ENCODE results near the gene HLCS. TPM values are rescaled to one million over a fixed set of nuclear protein-coding genes. Genes with fewer than 3 reads are reported as not detected.

HLCS gene
- total RNA-seq, 3 donors from 2014 or later (not counting 1 experiment from before 2014, with no cell fraction given): 28.4 to 36.0 (median 33.0) TPM

DNA sequence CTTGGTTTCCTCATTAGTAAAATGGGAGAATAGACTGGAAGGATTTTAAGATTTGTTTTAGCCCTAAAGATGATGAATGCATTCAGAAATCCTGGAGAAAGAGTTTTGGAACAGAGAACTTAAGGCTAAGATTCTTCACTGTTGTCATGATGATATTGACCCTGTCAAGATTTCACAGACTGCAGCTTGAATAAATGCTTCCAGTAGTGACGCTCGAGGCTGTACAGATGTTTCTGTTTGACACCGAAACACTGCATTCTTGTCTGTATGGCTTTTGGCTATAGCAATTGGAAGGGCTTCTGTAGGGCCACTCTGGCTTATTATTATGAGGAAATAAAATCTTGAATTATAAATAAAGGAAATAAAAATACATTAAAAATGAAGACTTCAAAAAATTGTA lies 241.8 kb downstream of the HLCS start:
- Mint-ChIP-seq H3K27me3 (ENCODE audit: low read depth in 2 of 2) (peaks cover 14 to 36% of the 10 kb centered on the region in 2 donors), H3K36me3 (no peaks in the 10 kb centered on the region), H3K4me1 (no peaks in the 10 kb centered on the region), H3K4me3 (no peak overlapping the region), H3K9me3 (no peaks in the 10 kb centered on the region), H3K27ac (no peak overlapping the region)
- WGBS (ENCODE audit: insufficient coverage): 91% methylated on average over 3 of the region's 3 CpGs
- H3K36me3 ChIP-seq (ENCODE audit: control insufficient read depth, insufficient read depth, low read length): no peaks in the 10 kb centered on the region
- intact Hi-C loops (cut with micrococcal nuclease): no loop called here
- no peaks in the 10 kb centered on the region for H3K27me3 ChIP-seq (ENCODE audit: control insufficient read depth, insufficient read depth, low read length)
- DNase-seq (no peak), ATAC-seq (no peak)
- no peaks in the 10 kb centered on the region for H3K9me3 ChIP-seq (ENCODE audit: control insufficient read depth, insufficient read depth, low read length)
- H3K4me1 ChIP-seq (ENCODE audit: control insufficient read depth, insufficient read depth, low read length): no peaks in the 10 kb centered on the region
- no peak overlapping the region for H3K4me3 ChIP-seq (ENCODE audit: low read length)
- H3K27ac ChIP-seq (ENCODE audit: low read length): no peak overlapping the region
- TF ChIP-seq, protein P1, sequence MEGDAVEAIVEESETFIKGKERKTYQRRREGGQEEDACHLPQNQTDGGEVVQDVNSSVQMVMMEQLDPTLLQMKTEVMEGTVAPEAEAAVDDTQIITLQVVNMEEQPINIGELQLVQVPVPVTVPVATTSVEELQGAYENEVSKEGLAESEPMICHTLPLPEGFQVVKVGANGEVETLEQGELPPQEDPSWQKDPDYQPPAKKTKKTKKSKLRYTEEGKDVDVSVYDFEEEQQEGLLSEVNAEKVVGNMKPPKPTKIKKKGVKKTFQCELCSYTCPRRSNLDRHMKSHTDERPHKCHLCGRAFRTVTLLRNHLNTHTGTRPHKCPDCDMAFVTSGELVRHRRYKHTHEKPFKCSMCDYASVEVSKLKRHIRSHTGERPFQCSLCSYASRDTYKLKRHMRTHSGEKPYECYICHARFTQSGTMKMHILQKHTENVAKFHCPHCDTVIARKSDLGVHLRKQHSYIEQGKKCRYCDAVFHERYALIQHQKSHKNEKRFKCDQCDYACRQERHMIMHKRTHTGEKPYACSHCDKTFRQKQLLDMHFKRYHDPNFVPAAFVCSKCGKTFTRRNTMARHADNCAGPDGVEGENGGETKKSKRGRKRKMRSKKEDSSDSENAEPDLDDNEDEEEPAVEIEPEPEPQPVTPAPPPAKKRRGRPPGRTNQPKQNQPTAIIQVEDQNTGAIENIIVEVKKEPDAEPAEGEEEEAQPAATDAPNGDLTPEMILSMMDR (IDR thresholded peaks at IDR 0.05): no peak

DNA sequence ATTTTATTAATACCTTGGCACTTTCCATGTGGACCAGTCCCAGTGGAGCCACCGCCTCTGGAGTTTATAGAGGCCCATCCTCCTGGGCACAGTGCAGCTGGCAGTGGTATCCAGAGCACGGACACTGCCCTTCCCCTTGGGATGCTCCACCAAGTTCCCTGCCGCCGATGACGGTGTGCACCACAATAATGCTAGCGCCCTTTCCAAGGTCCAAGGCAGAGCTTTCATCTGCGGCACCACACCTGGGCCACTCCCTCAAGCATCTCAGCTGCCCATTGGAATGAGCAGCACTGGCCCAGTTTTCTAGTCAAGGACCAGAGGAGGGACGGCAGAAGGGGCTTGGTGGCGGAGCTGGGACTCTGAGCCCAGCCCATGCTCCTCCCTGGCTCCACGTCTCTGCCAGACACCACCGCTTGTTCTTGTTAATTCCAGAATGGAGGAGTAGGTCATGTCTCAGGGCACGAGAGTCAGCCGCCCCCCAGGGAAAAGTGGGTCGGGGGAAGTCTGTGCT lies 243.0 kb downstream of the HLCS start:
- DNase-seq: no peak
- no peaks in the 10 kb centered on the region for H3K4me1 Mint-ChIP-seq
- H3K27ac ChIP-seq (ENCODE audit: low read length): no peak overlapping the region
- H3K36me3 ChIP-seq (ENCODE audit: control insufficient read depth, insufficient read depth, low read length): no peaks in the 10 kb centered on the region
- H3K4me3 ChIP-seq (ENCODE audit: low read length): no peak overlapping the region
- TF ChIP-seq, protein P1 (IDR thresholded peaks at IDR 0.05): no peak
- no peaks in the 10 kb centered on the region for H3K4me1 ChIP-seq (ENCODE audit: control insufficient read depth, insufficient read depth, low read length)
- no peak overlapping the region for H3K27ac Mint-ChIP-seq
- no peak for ATAC-seq
- H3K4me3 Mint-ChIP-seq: no peak overlapping the region
- H3K9me3 Mint-ChIP-seq: no peaks in the 10 kb centered on the region
- H3K36me3 Mint-ChIP-seq: no peaks in the 10 kb centered on the region
- WGBS (ENCODE audit: insufficient coverage): 89% methylated on average over 14 of the region's 14 CpGs
- H3K9me3 ChIP-seq (ENCODE audit: control insufficient read depth, insufficient read depth, low read length): no peaks in the 10 kb centered on the region
- intact Hi-C loops (cut with micrococcal nuclease): no loop called here
- no peaks in the 10 kb centered on the region for H3K27me3 ChIP-seq (ENCODE audit: control insufficient read depth, insufficient read depth, low read length)
- H3K27me3 Mint-ChIP-seq (ENCODE audit: low read depth in 2 of 2): peaks cover 18 to 40% of the 10 kb centered on the region in 2 donors

DNA sequence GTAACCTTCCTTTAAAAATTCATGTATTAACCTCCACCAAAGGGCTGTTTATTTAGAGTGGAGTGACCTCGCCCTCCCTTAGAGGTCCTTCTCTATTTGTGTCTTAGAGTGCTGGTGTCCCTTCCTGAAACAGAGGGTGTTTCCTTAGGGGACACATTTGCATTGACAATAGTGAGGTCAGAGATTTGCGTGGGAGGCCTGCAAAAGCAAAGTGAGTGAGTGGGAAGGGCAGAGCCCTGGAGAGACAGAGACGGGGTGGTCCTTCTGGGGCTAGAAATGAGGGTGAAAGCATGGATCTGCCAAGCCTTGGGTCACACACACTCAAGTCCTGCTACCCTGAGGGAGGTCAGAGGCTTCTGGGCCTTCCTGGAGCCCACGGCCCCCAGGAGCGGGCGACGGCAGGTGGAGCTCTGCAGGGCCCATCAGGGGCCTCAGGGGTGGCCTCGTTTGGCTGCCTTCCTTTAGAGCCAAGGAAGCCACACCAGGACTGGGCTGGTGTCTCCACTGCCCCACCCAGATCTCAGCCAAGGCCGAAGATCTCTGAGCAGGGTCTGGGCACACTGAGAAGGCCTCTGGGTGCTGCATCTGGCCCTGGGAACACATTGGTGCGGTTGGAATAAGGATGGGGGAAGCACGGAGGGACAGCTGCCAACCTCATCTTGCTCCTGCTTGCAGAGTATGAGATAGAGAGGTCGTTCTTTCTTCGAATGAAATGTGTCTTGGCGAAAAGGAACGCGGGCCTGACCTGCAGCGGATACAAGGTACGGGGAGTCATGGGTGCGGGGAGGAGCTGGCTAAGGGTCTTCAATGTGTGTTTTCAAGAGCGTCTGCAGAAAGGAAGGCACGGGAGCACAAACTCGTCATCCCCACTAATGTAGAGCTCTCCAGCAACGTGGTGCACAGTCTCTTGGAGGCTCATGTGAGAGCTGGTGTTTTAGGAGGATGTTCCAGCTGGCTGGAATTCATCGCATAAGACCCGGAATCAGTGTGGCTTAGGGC lies 243.8 kb downstream of the HLCS start:
- Mint-ChIP-seq H3K27ac (no peak overlapping the region), H3K36me3 (no peaks in the 10 kb centered on the region), H3K4me3 (no peak overlapping the region), H3K4me1 (no peaks in the 10 kb centered on the region), H3K27me3 (ENCODE audit: low read depth in 2 of 2) (peaks cover 19 to 44% of the 10 kb centered on the region in 2 donors), H3K9me3 (no peaks in the 10 kb centered on the region)
- Histone ChIP-seq H3K4me3 (ENCODE audit: low read length) (no peak overlapping the region), H3K27ac (ENCODE audit: low read length) (no peak overlapping the region), H3K27me3 (ENCODE audit: control insufficient read depth, insufficient read depth, low read length) (peaks cover under 1% of the 10 kb centered on the region), H3K36me3 (ENCODE audit: control insufficient read depth, insufficient read depth, low read length) (no peaks in the 10 kb centered on the region), H3K9me3 (ENCODE audit: control insufficient read depth, insufficient read depth, low read length) (no peaks in the 10 kb centered on the region), H3K4me1 (ENCODE audit: control insufficient read depth, insufficient read depth, low read length) (no peaks in the 10 kb centered on the region)
- TF ChIP-seq, protein P1 (IDR thresholded peaks at IDR 0.05): no peak
- intact Hi-C loops (cut with micrococcal nuclease): no loop called here
- ATAC-seq (no peak), DNase-seq (no peak)
- 89% methylated on average over 25 of the region's 25 CpGs for WGBS (ENCODE audit: insufficient coverage)
